AG08395 (cell line): ENCODE results near the gene SDE2.
"Not testable (repeated sequence)": the region's sequence is repeated elsewhere in the genome, so short reads cannot be mapped to it uniquely, and the experiment has no call there.

Experiments
- DNase-seq: peaks from one replicate; pipeline ENCODE4 v3.0.0; 2012; ENCODE audit warnings: mixed read lengths, low spot score

Gene SDE2

DNA sequence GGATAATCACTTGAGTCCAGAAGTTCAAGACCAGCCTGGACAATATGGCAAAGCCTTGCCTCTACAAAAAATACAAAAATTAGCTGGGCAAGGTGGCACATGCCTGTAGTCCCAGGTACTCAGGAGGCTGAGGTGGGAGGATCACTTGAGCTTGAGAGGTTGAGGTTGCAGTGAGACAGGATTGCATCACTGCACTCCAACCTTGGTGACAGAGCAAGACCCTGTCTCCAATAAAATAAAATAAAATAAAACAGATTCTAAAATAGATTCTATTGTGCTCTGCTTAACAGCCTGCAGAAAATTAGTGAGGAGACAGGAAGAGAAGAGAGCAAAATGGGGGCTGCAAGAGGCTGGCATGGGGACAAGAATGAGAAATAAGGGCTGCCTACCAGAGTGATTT lies 7.5 kb upstream of the SDE2 start:
- DNase-seq = no peak

DNA sequence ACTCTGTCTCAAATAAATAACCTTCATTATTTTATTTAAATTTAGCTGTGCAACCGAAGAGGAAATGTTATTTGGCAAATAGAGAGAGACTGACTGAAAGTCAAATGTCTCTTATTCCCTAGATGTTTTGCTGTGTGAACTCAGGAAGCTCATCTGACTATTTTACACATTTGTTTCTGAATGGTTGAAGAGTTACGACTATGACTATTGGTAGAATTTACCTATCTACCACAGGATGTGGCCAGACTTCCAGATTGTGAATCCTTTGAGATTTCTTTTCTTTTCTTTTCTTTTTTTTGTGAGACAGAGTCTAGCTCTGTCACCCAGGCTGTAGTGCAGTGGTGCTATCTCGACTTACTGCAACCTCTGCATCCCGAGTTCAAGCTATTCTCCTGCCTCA lies 5.3 kb upstream of the SDE2 start:
- no peak for DNase-seq

DNA sequence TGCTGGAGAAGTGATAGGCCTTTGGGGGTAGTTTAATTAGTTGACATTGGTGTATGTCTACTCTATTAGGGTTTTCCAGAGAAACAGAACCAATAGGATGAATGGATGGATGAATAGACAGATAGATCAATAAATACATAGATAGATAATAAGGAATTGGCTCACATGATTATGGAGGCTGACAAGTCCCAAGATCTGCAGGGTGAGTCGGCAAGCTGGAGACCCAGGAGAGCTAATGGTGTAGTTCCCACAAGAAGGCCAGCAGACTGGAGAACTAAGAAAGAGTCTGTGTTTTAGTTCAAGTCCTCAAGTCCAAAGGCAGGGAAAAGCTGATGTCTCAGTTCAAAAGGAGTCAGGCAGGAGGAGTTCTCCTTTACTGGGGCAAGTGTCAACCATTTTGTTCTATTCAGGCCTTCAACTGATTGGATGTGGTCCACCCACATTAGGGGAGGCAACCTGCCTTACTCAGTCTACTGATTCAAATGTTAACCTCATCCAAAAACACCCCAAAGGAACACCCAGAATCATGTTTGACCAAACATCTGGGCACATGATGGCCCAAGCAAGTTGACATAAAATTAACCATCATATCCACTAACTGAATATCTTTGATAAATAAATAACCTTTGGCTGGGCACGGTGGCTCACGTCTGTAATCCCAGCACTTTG lies 4.5 kb upstream of the SDE2 start:
- DNase-seq = no peak

DNA sequence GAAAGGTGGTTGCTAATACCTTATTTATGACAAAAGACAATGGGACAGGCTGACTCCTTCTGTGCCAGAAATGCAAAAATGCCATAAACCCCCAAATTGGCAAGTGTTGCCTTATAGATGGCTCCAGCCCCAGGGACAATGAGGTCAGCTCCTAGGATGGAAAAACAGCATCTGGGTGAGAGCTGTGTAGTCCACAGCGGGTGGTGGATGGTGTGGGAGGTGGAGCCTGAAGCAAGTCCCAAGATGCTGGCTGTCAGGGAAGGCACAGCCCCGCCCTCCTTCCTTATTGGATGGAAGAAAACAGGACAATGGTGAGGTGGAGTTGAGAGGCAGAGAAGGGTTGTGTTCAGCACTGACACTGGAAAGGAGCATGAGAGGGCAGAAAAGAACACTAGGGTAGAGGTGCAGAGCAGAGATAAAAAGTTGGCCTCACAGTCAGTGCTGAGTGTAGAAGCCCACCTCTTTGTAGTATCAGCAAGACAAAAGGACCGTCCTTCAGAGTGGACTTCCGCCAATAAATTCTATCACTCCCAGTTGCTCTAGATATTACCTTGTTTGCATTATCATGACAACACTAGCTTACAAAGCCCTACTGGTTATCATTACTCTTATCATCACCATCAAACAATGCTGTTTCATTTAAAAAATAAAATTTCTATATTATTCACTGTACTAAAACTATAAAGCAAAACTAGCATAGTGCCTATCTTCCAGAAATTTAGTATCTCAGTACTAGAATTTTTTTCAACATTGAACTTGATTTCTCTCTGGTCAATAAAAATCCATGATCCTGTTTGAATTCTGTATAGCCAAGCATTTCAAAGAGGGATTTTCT lies 3.7 kb upstream of the SDE2 start:
- peak; percentile 90 for DNase-seq

DNA sequence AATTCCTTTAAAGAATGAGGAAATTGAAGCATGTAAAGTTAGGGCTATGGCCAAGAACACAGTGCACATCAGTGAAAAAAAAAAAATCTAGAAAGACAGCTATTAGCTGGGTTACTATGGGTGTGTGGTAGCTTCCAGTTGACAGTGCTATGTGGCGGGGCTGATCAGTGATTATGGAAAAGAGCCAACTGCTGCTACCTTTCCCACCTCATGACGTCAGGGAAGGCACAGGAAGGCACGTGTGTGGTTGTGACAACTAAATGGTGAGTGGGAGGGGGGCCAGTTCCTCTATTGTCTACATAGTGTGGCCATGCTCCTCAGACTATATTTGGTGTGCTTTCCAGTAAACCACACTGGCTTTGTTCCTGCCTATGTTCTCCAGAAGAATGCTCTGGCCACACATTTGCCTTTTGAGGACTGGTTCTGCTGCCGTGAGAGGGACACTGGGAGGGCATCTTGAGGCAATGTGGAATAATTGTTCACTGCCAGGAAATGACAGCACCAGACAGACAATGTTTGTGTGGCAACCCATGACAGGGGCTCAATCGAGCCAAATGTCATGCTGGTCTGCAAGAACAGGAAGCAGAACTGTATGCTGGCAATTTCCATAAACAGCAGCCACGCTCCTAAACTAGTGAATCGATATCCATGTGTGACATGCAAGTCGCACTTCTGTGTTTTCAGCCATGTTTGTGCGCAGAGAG lies 3.0 kb upstream of the SDE2 start:
- DNase-seq = peak; percentile 70

DNA sequence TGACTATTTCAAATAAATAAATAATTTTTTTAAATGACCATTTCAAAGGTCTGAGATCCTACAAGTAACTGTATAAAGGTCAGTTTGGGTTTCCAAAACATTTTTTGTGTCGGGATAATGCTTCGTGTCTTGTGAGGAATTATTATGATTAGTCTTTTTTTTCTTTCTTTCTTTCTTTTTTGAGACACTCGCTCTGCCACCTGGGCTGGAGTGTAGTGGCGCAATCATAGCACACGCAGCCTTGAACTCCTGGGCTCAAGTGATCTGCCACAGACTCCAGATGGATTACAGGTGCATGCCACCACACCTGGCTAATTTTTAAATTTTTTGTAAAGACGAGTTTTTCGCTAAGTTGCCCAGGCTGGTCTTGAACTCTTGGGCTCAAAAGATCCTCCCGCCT lies 1.9 kb upstream of the SDE2 start:
- no peak for DNase-seq

DNA sequence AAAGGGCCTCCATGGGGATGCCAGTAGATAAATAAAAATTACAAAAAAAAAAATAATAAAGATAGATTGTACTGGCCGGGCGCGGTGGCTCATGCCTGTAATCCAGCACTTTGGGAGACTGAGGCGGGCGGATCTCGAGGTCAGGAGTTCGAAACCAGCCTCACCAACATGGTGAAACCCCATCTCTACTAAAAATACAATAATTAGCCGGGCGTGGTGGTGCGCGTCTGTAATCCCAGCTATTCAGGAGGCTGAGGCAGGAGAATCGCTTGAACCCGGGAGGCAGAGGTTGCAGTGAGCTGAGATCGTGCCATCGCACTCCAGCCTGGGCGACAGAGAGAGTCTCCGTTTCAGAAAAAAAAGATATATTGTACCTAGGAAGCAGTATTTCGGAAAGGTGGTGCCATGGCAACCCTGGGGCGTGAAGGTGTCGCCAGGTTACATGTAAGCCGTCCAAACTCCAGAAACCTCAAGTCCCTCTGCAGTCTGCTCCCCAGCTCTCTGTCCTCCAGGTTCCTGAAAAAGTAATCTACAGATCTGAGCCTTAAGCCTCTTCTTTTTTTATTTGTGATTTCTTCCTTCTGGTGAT lies 1.4 kb upstream of the SDE2 start:
- not testable (repeated sequence) for DNase-seq

DNA sequence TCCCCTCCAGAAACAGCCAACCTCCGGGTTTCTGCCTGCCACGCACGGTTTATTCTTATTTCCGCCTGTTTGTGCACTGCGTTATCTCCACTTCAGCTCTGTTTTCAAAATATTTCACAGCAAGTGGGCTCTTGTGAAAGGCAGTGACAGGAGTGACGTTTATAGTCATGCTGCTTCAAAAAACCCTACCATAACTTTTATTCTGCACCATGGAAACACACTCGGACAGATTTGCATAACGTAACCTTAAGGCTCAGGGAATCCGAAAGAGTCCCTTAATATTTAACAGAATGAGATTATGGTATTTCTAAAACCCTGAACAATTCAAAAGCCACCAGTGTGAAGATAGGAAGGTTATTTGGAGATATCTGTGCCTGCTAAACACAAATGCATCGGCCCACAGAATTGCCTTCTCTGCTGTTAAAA lies 782 bp upstream of the SDE2 start:
- DNase-seq = no peak

DNA sequence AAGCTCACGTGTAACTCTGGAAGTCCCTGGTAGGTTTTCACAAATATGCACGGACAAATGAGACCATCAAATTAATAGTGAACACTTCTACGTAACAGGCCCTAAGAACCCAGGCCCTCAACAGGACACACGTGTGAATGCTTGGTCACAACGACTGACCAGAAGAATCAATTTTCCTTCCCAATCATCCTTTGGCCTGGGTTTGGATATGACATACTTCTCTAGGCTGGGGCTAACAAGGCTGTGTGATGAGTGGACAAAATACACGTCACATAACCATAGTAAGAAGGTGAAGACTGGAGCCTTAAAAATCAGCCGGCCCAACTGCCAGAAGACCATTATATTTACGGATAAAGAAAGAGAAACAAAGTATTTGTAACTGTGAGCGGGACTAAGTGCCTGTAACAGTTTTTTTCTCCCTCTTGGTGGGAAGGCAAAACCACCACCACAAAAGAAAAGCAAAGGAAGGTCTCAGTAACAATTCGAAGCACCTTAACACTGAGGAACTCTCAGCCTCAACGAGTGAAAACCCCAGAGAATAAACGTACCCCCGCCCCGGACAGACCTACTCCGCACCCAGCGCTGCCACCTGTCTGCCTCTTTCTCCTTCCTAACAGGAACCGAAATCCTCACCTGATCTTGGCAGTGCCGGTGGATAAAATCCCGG lies 450 bp downstream of the SDE2 start:
- peak; percentile 38 for DNase-seq

DNA sequence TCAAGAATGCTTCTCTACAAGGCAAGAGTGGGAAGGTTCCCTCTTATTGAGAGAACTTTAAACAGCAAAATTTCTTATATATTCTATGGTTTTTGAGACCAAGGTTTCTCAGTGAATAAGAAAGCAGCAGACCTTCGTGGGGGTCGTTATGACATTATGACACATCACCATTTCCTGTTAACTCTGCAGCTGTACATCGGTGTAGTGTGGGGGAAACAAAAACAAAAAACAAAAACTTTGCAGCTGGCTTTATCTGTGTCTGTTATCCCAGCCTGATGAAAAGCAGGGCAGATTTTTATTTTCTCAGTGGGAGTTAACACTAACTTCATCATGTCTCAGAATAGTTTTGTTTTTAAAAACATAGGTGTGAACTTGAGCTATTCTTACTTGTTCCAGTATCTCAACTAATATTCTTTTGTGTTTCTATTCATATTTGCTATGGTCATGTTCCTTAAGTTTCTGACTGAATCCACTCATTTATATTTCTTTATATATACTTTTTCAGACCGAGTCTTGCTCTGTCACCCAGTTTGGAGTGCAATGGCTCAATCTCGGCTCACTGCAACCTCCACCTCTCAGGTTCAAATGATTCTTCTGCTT lies 2.1 kb downstream of the SDE2 start:
- DNase-seq = no peak

DNA sequence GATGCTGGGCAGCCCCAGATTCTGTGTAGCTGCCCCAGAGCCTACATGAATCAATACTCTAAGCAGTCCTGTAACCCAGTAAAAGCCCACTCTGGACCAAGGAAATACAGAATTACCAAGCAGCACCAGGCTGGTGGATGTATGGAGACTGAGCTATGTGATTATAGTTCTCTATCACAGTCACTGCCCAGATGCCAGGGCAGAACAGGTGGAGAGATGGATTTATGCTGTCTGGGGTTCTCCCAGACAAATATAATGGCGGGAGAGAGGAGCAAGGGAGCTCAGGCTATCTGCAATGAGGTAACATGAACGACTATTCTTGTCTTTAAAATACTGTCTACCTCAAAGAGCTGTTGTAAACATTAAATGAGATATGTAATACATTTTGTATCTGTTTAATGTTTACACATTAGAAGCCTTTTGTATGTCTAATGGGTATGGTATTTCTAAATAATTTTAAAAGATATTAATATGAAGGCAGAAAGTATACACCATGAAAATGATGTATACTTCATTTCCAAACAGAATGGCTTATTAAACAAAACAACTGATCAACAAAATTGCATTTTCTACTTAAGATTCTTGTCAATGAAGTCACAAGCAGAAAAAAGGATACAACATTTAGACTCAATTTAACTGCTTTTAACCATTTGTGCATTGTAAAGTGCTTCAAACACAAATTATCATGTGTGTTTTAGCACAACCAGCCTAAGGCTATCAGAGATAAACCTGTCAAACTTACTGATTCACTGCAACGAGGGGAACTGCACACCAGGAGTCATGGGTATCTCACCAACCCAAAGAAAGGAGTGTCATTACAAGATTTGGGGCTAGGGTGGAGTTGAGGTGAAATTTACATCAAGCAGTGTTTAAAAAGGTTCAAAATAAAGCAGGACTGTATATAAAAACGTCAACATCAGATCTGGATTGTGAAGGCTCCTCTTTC lies 3.0 kb downstream of the SDE2 start:
- no peak for DNase-seq

DNA sequence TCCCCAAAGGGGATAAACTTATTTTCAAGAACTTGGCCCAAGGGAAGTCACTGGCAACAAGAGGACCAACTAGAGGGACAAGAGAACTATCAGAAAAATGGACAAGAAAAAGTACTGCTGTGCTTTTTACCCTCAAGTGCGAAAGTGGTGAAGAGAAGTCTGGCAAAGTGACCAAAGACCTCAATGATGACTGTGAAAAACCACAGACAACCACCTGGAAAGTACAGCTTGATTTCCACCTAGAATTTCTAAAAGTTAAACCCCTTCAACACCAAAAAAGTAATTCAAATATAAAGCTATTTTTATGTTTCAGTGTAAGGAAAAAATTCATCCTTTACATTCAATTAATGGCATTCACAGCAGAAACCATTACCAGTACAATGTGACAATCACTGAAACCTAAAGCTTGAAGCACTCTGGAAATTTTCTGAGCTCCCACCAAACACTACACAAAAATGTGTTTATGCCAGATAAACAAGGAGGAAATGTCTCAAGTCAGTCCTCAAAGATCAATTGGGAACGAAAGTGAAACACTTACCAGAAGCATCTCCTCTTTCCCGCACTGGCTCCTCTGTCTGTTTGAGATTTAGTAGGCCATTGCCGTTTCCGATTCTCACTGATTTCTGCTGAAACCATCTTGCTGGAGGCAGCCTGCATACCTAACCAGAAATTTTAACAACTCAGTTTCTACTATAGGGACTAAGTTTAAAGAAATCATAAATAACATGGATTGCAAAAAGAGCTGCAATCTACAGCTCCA lies 8.3 kb downstream of the SDE2 start:
- DNase-seq = no peak

DNA sequence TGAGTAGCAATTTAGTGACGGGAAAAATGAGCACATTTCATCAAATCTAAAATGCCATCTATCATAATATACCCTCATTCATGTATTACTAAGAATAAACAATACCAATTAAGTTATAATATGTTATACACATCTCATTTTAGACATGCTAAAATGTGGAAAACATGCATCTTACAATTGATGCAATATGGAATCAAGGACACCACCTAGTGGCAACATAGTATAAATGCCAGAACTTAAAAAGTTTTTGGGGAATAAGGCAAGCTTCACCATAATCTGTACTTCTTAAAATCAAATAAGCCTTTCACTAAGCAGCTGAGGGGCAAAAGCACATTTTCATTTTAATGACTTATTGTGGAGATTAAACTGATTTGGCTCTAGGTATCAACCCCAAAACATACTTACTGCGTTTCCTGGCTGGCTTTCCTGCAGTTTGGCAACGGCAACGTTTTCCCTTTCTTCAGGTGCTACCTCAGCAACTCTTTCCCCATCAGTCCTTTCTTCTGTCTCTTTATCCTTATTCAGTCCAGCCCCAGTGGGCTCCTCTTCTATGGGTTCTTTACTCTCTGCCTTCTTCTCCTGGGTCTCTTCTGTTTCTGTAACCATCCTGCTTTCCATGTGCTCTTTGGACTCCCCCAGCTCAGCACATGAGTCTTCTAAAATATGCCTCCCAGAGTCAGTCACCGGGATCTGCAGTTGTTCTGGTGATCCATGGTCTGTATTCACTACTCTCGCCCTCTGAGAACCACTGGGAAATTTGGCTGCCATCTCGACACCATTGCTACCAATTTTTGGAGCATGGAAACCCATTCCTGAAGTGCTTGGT lies 11.4 kb downstream of the SDE2 start:
- DNase-seq = peak; percentile 54

DNA sequence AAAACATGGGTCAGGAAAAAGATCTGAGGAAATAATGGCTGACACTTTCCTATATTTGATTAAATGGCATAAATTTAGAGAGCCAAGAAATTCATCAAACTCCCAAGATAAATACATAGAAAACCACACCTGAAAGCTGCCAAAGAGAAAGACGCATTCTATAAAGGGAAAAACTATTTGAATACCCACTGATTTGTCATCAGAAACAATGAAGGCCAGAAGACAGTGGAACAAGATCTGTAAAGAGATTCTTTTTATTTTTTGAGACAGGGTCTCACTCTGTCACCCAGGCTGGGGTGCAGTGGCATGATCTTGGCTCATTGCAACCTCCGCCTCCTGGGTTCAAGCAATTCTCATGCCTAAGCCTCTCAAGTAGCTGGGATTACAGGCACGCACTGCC lies 17.4 kb downstream of the SDE2 start:
- DNase-seq = no peak

DNA sequence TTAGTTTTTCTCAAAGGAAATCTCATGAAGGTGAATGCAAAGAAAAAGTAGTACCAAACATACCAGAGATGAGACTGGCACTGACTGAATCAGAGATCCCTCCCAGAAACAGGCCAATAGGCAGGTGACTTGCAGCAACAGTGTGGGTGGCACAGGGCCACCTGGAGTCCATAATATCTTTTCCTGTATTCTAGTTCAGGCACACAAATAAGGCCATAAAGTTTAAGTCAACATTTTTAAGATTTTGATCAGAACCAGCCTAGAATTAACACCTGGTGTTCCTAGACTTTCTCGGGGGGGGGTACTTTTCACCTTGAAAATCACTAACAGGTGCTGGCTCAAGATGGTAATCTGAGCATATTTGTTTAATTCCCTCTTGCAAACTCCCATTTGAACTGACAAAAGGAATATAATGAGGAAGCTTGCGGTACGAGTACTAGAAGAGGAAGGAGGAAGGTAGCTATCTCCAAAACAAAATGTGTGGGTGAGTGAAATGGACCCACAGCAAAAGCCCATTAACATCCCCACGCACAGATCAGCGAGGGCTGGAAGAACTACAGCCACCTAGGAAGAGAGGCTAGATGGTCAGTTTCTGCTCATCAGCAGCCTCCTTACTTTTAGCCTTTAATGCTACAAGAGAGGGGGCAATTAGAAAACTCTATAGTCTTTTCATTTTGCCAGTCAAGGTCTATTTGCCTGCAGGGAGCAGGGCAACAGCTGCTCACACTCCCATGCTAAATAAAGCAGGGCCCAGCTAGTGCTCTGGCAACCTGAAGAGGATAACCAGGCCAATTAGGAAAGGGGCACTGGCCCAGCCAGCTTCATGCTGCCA lies 18.9 kb downstream of the SDE2 start:
- DNase-seq = no peak

DNA sequence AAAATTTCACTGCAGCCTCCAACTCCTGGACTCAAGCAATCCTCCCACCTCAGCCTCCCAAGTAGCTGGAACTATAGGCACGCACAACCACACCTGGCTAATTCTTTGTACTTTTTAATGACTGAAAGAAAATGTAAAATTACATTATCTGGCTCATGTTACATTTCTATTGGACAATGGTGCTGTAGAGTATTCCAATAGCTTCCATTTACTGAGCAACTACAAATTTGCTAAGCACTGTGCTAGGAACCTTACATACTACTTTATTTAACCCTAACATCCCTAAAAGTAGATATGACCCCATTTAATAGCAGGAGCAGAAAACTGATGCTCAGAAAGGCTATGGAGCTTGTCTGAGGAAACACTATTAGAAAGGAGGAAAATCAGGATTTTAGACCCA lies 19.7 kb downstream of the SDE2 start:
- DNase-seq = no peak

DNA sequence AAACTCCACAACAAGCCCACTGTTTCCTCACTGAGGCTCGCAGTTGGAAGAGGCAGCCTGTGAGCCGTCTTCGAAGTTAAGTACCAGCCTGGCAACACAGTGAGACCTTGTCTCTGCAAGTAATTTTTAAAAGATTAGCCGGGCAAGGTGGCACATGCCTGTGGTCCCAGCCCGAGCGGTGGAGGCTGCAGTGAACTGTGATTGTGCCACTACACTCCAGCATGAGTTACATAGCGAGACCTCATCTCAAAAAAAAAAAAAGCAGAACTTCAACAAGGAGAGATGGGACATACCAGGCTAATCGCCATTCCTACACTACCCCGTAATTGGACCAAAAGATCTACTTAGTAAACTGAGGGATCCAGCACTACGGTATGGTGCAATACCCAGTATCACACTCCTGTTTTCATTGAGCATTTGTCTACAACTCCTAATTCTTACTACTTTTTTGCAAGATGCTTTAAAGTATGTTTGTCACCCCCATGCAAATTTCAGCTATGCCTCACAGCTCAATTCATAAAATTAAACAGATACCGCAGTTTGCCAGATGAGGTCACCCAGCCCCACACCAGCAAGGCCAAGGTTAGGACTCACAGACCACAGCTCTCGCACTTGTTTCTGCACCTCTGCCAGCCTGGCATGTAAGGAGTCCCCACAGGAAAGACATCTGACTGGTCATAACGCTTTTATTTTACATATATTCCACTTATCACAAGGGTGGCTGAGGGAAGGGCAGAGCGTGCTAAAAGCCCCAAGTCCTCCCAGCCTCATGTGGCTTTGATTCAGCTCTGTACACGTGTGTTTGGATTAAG lies 21.0 kb downstream of the SDE2 start:
- no peak for DNase-seq
